Measurements from ENCODE around the gene SMPD4. TPM values are rescaled to one million over a fixed set of nuclear protein-coding genes. Genes with fewer than 3 reads are reported as not detected.
"Not testable (repeated sequence)": the region's sequence is repeated elsewhere in the genome, so short reads cannot be mapped to it uniquely, and the experiment has no call there.

SMPD4 gene
- total RNA-seq, 1 donor from 2014 or later: 92.3 TPM

GRCh38 chr2:130160838-130161705 lies 20.3 kb downstream of the SMPD4 start:
- intact Hi-C loops (cut with micrococcal nuclease); H3K4me3 Mint-ChIP-seq; H3K9me3 Mint-ChIP-seq; H3K4me1 Mint-ChIP-seq (ENCODE audit: low read depth); H3K27me3 Mint-ChIP-seq (ENCODE audit: insufficient read depth); DNase-seq (ENCODE audit: low spot score): not testable (repeated sequence)
- Mint-ChIP-seq H3K36me3 (ENCODE audit: low read depth) (peaks cover 15% of the 10 kb centered on the region), H3K27ac (peak overlapping the region; percentile 61)

DNA sequence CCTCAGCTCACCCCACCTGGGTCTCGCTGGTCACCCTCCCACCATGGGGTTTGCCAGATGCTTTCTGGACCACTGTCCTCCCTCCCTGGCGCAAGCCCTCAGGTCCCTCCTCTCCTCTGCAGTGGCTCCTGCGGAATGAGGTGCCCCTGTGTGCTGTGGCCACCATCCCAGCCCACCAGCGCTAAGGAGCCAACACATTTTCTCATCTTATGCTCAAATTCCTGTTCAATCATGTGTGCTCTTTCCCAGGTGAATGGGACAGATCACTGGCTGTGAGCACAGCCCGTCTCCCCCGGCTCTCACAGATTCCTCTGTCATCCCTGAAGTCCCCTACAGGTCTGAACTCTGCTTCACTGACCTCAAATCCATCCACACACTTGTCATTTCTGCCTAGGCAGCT lies 21.3 kb downstream of the SMPD4 start:
- peaks cover 8% of the 10 kb centered on the region for H3K4me1 Mint-ChIP-seq (ENCODE audit: low read depth)
- no peaks in the 10 kb centered on the region for H3K27me3 Mint-ChIP-seq (ENCODE audit: insufficient read depth)

DNA sequence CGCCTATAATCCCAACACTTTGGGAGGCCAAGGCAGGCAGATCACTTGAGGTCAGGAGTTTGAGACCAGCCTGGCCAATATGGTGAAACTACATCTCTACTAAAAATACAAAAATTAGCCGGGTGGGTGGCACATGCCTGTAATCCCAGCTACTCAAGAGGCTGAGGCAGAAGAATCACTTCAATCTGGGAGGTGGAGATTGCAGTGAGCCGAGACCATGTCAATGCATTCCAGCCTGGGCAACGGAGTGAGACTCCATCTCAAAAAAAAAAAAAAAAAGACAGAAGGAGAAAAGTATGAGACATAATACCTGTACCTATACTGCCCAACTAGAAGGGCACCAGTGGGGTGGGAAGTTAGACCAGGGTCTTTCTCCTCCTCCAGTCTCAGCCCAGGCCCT lies 22.0 kb downstream of the SMPD4 start:
- H3K36me3 Mint-ChIP-seq (ENCODE audit: low read depth); H3K4me3 Mint-ChIP-seq; H3K4me1 Mint-ChIP-seq (ENCODE audit: low read depth); intact Hi-C loops (cut with micrococcal nuclease); DNase-seq (ENCODE audit: low spot score); H3K9me3 Mint-ChIP-seq; H3K27ac Mint-ChIP-seq; H3K27me3 Mint-ChIP-seq (ENCODE audit: insufficient read depth): not testable (repeated sequence)

More for the DNA sequence above, 21.3 kb downstream of the SMPD4 start:
- Mint-ChIP-seq H3K9me3 (no peaks in the 10 kb centered on the region), H3K4me3 (no peak overlapping the region), H3K36me3 (ENCODE audit: low read depth) (peaks cover 10% of the 10 kb centered on the region), H3K27ac (no peak overlapping the region)
- intact Hi-C loops (cut with micrococcal nuclease): no loop called here
- DNase-seq (ENCODE audit: low spot score): no peak

DNA sequence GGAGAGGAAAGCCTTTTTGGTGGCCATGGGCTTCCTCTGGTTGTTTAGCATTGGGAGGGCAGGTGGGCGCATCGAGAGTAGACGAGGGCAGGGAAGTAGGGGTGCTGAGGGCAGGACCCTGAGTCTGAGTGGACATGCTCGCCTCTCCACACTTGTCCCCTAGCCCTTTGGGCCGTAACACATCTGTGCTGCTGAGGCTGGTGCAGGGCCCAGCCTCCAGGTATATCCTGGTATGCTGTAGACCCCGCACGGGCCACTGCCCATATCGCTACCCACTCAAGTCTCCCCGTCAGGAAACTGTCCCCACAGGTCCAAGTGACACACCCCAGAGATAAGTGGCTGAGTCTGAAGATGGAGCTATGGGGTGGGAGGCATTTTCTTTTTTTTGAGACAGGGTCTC lies 22.8 kb downstream of the SMPD4 start:
- Mint-ChIP-seq H3K27me3 (ENCODE audit: insufficient read depth) (no peaks in the 10 kb centered on the region), H3K27ac (peak overlapping the region; percentile 78), H3K9me3 (no peaks in the 10 kb centered on the region), H3K4me1 (ENCODE audit: low read depth) (peaks cover 8% of the 10 kb centered on the region), H3K4me3 (no peak overlapping the region), H3K36me3 (ENCODE audit: low read depth) (peaks cover 5% of the 10 kb centered on the region)
- no peak for DNase-seq (ENCODE audit: low spot score)
- intact Hi-C loops (cut with micrococcal nuclease): no loop called here

DNA sequence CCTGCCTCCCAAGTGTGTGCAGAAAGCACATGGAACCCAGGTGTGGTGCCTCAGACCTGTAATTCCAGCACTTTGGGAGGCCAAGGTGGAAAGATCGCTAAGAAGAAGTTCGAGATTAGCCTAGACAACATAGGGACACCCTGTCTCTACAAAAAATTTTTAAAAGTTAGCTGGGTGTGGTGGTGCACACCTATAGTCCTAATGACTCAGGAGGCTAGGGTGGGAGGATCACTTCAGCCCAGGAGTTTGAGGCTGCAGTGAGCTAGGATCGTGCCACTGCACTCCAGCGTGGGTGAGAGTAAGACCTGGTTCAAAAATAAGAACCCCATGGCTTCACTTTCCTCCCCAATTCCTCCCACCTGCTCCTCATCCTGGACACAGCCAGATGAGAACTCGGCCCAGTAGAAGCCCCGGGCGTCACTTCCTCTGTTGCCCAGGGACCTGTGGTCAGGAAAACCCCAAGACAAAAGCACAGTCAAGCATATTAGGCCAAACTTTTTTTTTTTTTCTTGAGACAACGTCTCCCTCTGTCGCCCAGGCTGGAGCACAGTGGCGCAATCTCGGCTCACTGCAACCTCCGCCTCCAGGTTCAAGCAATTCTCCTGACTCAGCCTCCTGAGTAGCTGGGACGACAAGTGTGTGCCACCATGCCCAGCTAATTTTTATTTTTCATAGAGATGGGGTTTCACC lies 23.4 kb downstream of the SMPD4 start:
- H3K27me3 Mint-ChIP-seq (ENCODE audit: insufficient read depth); H3K36me3 Mint-ChIP-seq (ENCODE audit: low read depth); intact Hi-C loops (cut with micrococcal nuclease); H3K4me1 Mint-ChIP-seq (ENCODE audit: low read depth); H3K4me3 Mint-ChIP-seq; H3K9me3 Mint-ChIP-seq; DNase-seq (ENCODE audit: low spot score): not testable (repeated sequence)
- peak overlapping the region; percentile 78 for H3K27ac Mint-ChIP-seq

DNA sequence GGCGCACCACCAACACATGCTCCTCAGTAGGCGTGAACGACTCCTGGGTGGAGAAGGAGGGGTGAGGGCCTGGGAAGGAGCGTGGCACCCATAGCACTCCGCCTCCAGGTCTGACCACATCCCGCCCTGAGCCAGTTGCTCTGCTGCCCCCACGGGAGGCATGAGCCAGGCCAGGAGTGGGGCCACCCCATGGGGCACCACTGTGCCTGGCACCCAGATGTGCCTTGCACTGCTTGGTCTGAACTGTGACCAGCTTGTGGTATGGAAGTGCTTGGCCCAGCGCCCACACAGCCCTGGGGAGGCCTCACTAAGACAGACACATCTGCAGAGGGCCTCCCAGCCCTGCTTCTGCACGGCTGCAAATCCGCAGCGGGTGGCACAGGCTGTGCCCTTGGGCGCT lies 24.0 kb downstream of the SMPD4 start:
- intact Hi-C loops (cut with micrococcal nuclease); H3K9me3 Mint-ChIP-seq; H3K36me3 Mint-ChIP-seq (ENCODE audit: low read depth); H3K4me3 Mint-ChIP-seq; DNase-seq (ENCODE audit: low spot score); H3K27me3 Mint-ChIP-seq (ENCODE audit: insufficient read depth); H3K4me1 Mint-ChIP-seq (ENCODE audit: low read depth); H3K27ac Mint-ChIP-seq: not testable (repeated sequence)

GRCh38 chr2:130156624-130157004 lies 24.8 kb downstream of the SMPD4 start:
- Mint-ChIP-seq H3K36me3 (ENCODE audit: low read depth) (peaks cover 7% of the 10 kb centered on the region), H3K4me3 (no peak overlapping the region), H3K27ac (no peak overlapping the region), H3K9me3 (no peaks in the 10 kb centered on the region), H3K27me3 (ENCODE audit: insufficient read depth) (no peaks in the 10 kb centered on the region), H3K4me1 (ENCODE audit: low read depth) (peaks cover 8% of the 10 kb centered on the region)
- DNase-seq (ENCODE audit: low spot score): no peak
- intact Hi-C loops (cut with micrococcal nuclease): loop anchor here (1.0 kb wide), 1 partner anchor 176 kb away; no protein-coding TSS in a partner anchor

DNA sequence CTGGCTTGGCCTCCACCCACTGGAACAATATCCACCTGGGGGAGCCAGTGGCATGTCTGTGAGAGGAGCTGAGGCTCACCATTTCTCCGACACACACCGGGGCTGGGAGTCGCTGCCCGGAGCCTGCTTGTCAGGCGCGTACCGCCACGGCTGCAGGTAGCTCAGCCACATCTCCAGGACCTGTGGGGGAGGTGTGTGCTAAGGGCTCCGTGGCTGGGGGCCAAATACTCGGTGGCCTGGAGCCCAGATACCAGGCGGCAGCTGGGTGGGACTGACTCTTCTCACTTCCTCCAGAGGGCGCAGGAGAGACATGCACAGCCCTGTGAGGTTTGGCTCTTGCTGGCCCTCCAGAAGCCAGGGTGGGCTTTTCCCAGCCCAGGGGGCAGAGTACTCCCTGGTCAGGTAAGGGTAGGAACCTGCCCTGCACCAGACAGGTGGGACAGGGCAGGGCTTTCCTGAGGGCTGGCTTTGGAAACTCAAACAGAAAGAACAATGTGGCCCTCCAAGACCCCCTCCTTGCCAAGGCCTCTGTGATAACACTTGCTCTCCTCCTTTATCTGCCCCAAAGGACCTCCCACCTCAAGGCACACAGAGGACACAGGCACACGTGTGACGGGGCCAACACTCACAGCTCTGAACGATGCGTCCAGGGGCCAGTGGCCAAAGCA lies 25.3 kb downstream of the SMPD4 start:
- not testable (repeated sequence) for H3K27me3 Mint-ChIP-seq (ENCODE audit: insufficient read depth)
- intact Hi-C loops (cut with micrococcal nuclease): loop anchor here (1.0 kb wide), 1 partner anchor 176 kb away; no protein-coding TSS in a partner anchor

DNA sequence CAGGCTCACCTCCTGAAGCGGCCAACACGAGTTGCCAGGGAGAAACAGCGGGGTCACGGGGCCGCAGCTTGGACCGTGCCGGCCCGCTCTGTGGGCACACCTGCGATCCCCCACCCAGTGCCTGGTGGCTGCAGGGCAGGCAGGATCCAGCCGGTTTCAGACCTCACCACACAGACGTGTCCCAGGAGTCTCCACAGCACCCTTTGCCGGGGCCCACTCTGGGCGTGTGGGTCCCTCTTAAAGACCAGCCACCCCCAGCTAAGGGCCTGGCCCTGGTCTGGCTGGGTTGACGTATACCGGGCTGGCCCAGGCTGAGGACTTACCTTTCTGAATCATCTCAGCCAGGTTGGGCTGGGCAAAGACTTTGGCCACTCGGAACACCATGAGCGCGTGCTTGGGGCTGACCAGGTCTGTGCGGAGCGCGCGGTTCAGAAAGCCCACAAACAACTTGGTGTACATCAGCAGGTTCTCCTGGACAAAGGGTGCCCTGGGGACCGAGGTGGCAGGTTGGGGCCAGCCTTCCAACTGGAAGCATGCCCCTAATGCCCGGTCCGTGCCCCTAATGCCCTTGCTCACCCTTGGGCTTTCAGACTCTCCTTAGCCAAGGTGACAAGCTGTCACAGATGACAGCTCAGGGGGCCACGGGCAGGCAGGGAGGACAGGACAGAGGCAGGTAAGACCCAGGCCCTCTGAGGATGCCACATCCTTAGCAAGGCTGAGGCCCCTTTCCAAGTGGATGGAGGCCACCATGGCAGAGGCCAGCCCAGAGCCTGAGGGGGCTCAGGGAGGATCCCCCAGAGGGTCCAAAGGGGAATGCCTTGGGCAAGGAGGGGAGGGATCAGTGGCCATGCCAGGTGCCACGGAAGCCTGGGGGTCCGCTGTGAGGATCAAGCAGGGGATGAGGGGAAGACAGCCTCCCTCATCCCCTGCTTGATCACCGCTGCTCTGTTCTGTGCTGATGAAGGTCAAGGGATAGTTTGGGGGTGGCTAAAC lies 26.3 kb downstream of the SMPD4 start:
- H3K4me1 Mint-ChIP-seq (ENCODE audit: low read depth): peaks cover 8% of the 10 kb centered on the region
- H3K4me3 Mint-ChIP-seq: no peak overlapping the region
- intact Hi-C loops (cut with micrococcal nuclease): no loop called here
- H3K27me3 Mint-ChIP-seq (ENCODE audit: insufficient read depth): no peaks in the 10 kb centered on the region
- H3K36me3 Mint-ChIP-seq (ENCODE audit: low read depth): peaks cover 2% of the 10 kb centered on the region
- no peak overlapping the region for H3K27ac Mint-ChIP-seq
- no peak for DNase-seq (ENCODE audit: low spot score)
- no peaks in the 10 kb centered on the region for H3K9me3 Mint-ChIP-seq

More for the DNA sequence above, 25.3 kb downstream of the SMPD4 start:
- not testable (repeated sequence) for H3K27ac Mint-ChIP-seq; DNase-seq (ENCODE audit: low spot score); H3K4me3 Mint-ChIP-seq; H3K36me3 Mint-ChIP-seq (ENCODE audit: low read depth); H3K9me3 Mint-ChIP-seq; H3K4me1 Mint-ChIP-seq (ENCODE audit: low read depth)

DNA sequence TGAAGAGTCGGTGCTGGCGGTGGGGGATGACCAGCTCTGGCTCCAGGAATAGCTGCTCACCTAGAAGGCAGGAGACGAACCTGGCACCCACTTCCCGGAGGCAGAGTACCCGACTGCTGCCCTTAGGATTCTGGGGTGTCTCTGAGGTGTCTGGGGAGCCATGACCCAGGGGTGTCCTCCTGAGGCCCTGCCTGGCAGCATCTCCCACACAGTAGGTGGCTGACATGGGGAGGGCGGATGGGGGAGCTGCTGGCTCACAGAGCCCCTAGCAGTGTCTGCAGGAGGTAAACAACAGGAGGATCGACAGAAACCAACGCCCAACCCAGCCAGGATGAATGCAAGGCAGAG lies 27.0 kb downstream of the SMPD4 start:
- DNase-seq (ENCODE audit: low spot score); intact Hi-C loops (cut with micrococcal nuclease); H3K9me3 Mint-ChIP-seq; H3K36me3 Mint-ChIP-seq (ENCODE audit: low read depth); H3K4me1 Mint-ChIP-seq (ENCODE audit: low read depth); H3K4me3 Mint-ChIP-seq; H3K27ac Mint-ChIP-seq; H3K27me3 Mint-ChIP-seq (ENCODE audit: insufficient read depth): not testable (repeated sequence)

DNA sequence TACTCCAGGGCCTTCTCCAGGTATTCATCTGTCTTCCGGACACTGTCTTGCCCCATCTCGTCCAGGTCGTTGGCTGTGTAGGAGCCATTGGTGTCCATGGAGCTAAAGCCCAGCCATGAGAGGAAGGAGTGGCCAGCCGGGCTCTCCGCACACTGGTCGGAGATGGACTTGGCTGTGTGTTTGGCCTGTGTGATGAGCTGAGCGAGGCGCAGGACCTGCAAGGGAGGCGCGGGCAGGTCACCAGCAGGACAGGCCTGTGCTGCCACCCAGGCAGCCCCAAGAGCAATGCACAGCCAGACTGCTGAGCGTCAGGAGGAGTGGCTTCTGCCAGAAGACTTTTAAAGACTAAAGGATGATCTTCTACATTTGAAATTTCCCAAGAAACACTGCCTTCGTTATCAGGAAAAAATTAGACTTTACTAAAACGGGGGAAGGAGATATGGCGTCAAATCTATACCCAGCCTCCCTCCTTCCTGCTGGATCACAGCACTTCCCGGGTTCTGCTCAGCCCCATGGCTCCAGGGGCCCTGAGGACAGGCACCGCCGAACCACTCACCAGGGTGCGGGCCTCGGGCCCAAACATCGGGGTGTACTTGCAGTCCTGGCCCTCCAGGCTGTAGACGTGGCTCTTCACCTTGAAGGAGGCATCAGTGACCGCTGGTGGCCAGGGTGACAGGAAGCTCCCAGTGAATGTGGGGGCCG lies 27.5 kb downstream of the SMPD4 start:
- H3K36me3 Mint-ChIP-seq (ENCODE audit: low read depth); H3K27me3 Mint-ChIP-seq (ENCODE audit: insufficient read depth); intact Hi-C loops (cut with micrococcal nuclease); H3K4me3 Mint-ChIP-seq; H3K4me1 Mint-ChIP-seq (ENCODE audit: low read depth); DNase-seq (ENCODE audit: low spot score); H3K9me3 Mint-ChIP-seq; H3K27ac Mint-ChIP-seq: not testable (repeated sequence)

All from activated T-helper 1 cell treated with anti-CD3 and anti-CD28 coated beads, Interleukin-12 subunit alpha, Interleukin-12 subunit beta, Interleukin-2, Interleukin-4 antibody, amounts not matched to agents 30 ng/mL and 10 ng/mL and 1 ng/mL, durations not matched to agents 14 hours and 24 hours and 36 hours (primary cell).